ENCODE data around the gene CDKAL1.

Gene CDKAL1

GRCh38 chr6:20983961-20984360 lies 449.7 kb downstream of the CDKAL1 start:
- Histone ChIP-seq H3K4me3 (ENCODE audit: low read length in 2 of 2) (no peak overlapping the region), H3K9ac (ENCODE audit: low read length in 2 of 2) (no peak overlapping the region)

GRCh38 chr6:20985821-20986220 lies 451.6 kb downstream of the CDKAL1 start:
- H3K4me3 ChIP-seq (ENCODE audit: low read length in 2 of 2): no peak overlapping the region
- H3K4me1 ChIP-seq (ENCODE audit: control insufficient read depth, insufficient read depth, low read length): no peaks in the 10 kb centered on the region
- no peaks in the 10 kb centered on the region for H3K36me3 ChIP-seq (ENCODE audit: control insufficient read depth in 2 of 2, insufficient read depth in 2 of 2, low read length in 2 of 2)
- no peak overlapping the region for H3K9ac ChIP-seq (ENCODE audit: low read length in 2 of 2)
- H3K9me3 ChIP-seq (ENCODE audit: control insufficient read depth in 2 of 2, low read length in 2 of 2): peaks cover 0 to 7% of the 10 kb centered on the region in 2 donors
- no peak overlapping the region for H3K27ac ChIP-seq (ENCODE audit: low read length)
- H3K27me3 ChIP-seq (ENCODE audit: control insufficient read depth in 1 of 2, insufficient read depth in 2 of 2, low read length in 2 of 2): no peaks in the 10 kb centered on the region

More at GRCh38 chr6:20983961-20984360, 449.7 kb downstream of the CDKAL1 start:
- Histone ChIP-seq H3K36me3 (ENCODE audit: control insufficient read depth in 2 of 2, insufficient read depth in 2 of 2, low read length in 2 of 2) (no peaks in the 10 kb centered on the region), H3K27me3 (ENCODE audit: control insufficient read depth in 1 of 2, insufficient read depth in 2 of 2, low read length in 2 of 2) (no peaks in the 10 kb centered on the region), H3K9me3 (ENCODE audit: control insufficient read depth in 2 of 2, low read length in 2 of 2) (peaks cover 0 to 7% of the 10 kb centered on the region in 2 donors), H3K27ac (ENCODE audit: low read length) (no peak overlapping the region), H3K4me1 (ENCODE audit: control insufficient read depth, insufficient read depth, low read length) (no peaks in the 10 kb centered on the region)

GRCh38 chr6:20991910-20992309 lies 457.7 kb downstream of the CDKAL1 start:
- H3K27me3 ChIP-seq (ENCODE audit: control insufficient read depth in 1 of 2, insufficient read depth in 2 of 2, low read length in 2 of 2): no peaks in the 10 kb centered on the region
- no peak overlapping the region for H3K4me3 ChIP-seq (ENCODE audit: low read length in 2 of 2)
- no peak overlapping the region for H3K9ac ChIP-seq (ENCODE audit: low read length in 2 of 2)
- no peak overlapping the region for H3K27ac ChIP-seq (ENCODE audit: low read length)
- peaks cover 2 to 8% of the 10 kb centered on the region in 2 donors for H3K9me3 ChIP-seq (ENCODE audit: control insufficient read depth in 2 of 2, low read length in 2 of 2)
- no peaks in the 10 kb centered on the region for H3K4me1 ChIP-seq (ENCODE audit: control insufficient read depth, insufficient read depth, low read length)
- H3K36me3 ChIP-seq (ENCODE audit: control insufficient read depth in 2 of 2, insufficient read depth in 2 of 2, low read length in 2 of 2): no peaks in the 10 kb centered on the region

GRCh38 chr6:20996099-20996498 lies 461.8 kb downstream of the CDKAL1 start:
- Histone ChIP-seq H3K4me1 (ENCODE audit: control insufficient read depth, insufficient read depth, low read length) (no peaks in the 10 kb centered on the region), H3K9me3 (ENCODE audit: control insufficient read depth in 2 of 2, low read length in 2 of 2) (peaks cover 2 to 8% of the 10 kb centered on the region in 2 donors), H3K27me3 (ENCODE audit: control insufficient read depth in 1 of 2, insufficient read depth in 2 of 2, low read length in 2 of 2) (no peaks in the 10 kb centered on the region), H3K36me3 (ENCODE audit: control insufficient read depth in 2 of 2, insufficient read depth in 2 of 2, low read length in 2 of 2) (no peaks in the 10 kb centered on the region), H3K4me3 (ENCODE audit: low read length in 2 of 2) (no peak overlapping the region), H3K9ac (ENCODE audit: low read length in 2 of 2) (no peak overlapping the region), H3K27ac (ENCODE audit: low read length) (no peak overlapping the region)

GRCh38 chr6:20997143-20997769 lies 463.0 kb downstream of the CDKAL1 start:
- no peaks in the 10 kb centered on the region for H3K27me3 ChIP-seq (ENCODE audit: control insufficient read depth in 1 of 2, insufficient read depth in 2 of 2, low read length in 2 of 2)
- peaks cover 2 to 8% of the 10 kb centered on the region in 2 donors for H3K9me3 ChIP-seq (ENCODE audit: control insufficient read depth in 2 of 2, low read length in 2 of 2)
- H3K27ac ChIP-seq (ENCODE audit: low read length): no peak overlapping the region
- no peaks in the 10 kb centered on the region for H3K36me3 ChIP-seq (ENCODE audit: control insufficient read depth in 2 of 2, insufficient read depth in 2 of 2, low read length in 2 of 2)
- H3K4me3 ChIP-seq (ENCODE audit: low read length in 2 of 2): no peak overlapping the region
- H3K4me1 ChIP-seq (ENCODE audit: control insufficient read depth, insufficient read depth, low read length): no peaks in the 10 kb centered on the region
- no peak overlapping the region for H3K9ac ChIP-seq (ENCODE audit: low read length in 2 of 2)

GRCh38 chr6:20997770-20998147 lies 463.5 kb downstream of the CDKAL1 start:
- Histone ChIP-seq H3K27ac (ENCODE audit: low read length) (no peak overlapping the region), H3K9me3 (ENCODE audit: control insufficient read depth in 2 of 2, low read length in 2 of 2) (peaks cover 2 to 8% of the 10 kb centered on the region in 2 donors), H3K9ac (ENCODE audit: low read length in 2 of 2) (no peak overlapping the region), H3K27me3 (ENCODE audit: control insufficient read depth in 1 of 2, insufficient read depth in 2 of 2, low read length in 2 of 2) (no peaks in the 10 kb centered on the region), H3K4me3 (ENCODE audit: low read length in 2 of 2) (no peak overlapping the region), H3K4me1 (ENCODE audit: control insufficient read depth, insufficient read depth, low read length) (no peaks in the 10 kb centered on the region), H3K36me3 (ENCODE audit: control insufficient read depth in 2 of 2, insufficient read depth in 2 of 2, low read length in 2 of 2) (no peaks in the 10 kb centered on the region)

- peaks cover 2 to 8% of the 10 kb centered on the region in 2 donors for H3K9me3 ChIP-seq (ENCODE audit: control insufficient read depth in 2 of 2, low read length in 2 of 2)
- H3K27me3 ChIP-seq (ENCODE audit: control insufficient read depth in 1 of 2, insufficient read depth in 2 of 2, low read length in 2 of 2): no peaks in the 10 kb centered on the region
- no peak overlapping the region for H3K9ac ChIP-seq (ENCODE audit: low read length in 2 of 2)
- H3K4me1 ChIP-seq (ENCODE audit: control insufficient read depth, insufficient read depth, low read length): peaks cover 2% of the 10 kb centered on the region
- no peak overlapping the region for H3K27ac ChIP-seq (ENCODE audit: low read length)
- no peaks in the 10 kb centered on the region for H3K36me3 ChIP-seq (ENCODE audit: control insufficient read depth in 2 of 2, insufficient read depth in 2 of 2, low read length in 2 of 2)
- H3K4me3 ChIP-seq (ENCODE audit: low read length in 2 of 2): no peak overlapping the region
Measured at GRCh38 chr6:20998748-20999448, 464.6 kb downstream of the CDKAL1 start.

GRCh38 chr6:21000331-21000801 lies 466.1 kb downstream of the CDKAL1 start:
- peaks cover 2% of the 10 kb centered on the region for H3K4me1 ChIP-seq (ENCODE audit: control insufficient read depth, insufficient read depth, low read length)
- H3K27ac ChIP-seq (ENCODE audit: low read length): no peak overlapping the region
- no peak overlapping the region for H3K9ac ChIP-seq (ENCODE audit: low read length in 2 of 2)
- no peaks in the 10 kb centered on the region for H3K36me3 ChIP-seq (ENCODE audit: control insufficient read depth in 2 of 2, insufficient read depth in 2 of 2, low read length in 2 of 2)
- peaks cover under 1 to 3% of the 10 kb centered on the region in 2 donors for H3K9me3 ChIP-seq (ENCODE audit: control insufficient read depth in 2 of 2, low read length in 2 of 2)
- H3K4me3 ChIP-seq (ENCODE audit: low read length in 2 of 2): no peak overlapping the region
- H3K27me3 ChIP-seq (ENCODE audit: control insufficient read depth in 1 of 2, insufficient read depth in 2 of 2, low read length in 2 of 2): no peaks in the 10 kb centered on the region

GRCh38 chr6:21001736-21002135 lies 467.5 kb downstream of the CDKAL1 start:
- H3K9ac ChIP-seq (ENCODE audit: low read length in 2 of 2): no peak overlapping the region
- no peak overlapping the region for H3K4me3 ChIP-seq (ENCODE audit: low read length in 2 of 2)
- peaks cover 2% of the 10 kb centered on the region for H3K4me1 ChIP-seq (ENCODE audit: control insufficient read depth, insufficient read depth, low read length)
- no peaks in the 10 kb centered on the region for H3K27me3 ChIP-seq (ENCODE audit: control insufficient read depth in 1 of 2, insufficient read depth in 2 of 2, low read length in 2 of 2)
- H3K36me3 ChIP-seq (ENCODE audit: control insufficient read depth in 2 of 2, insufficient read depth in 2 of 2, low read length in 2 of 2): no peaks in the 10 kb centered on the region
- H3K9me3 ChIP-seq (ENCODE audit: control insufficient read depth in 2 of 2, low read length in 2 of 2): no peaks in the 10 kb centered on the region
- no peak overlapping the region for H3K27ac ChIP-seq (ENCODE audit: low read length)

- no peak overlapping the region for H3K27ac ChIP-seq (ENCODE audit: low read length)
- H3K9ac ChIP-seq (ENCODE audit: low read length in 2 of 2): no peak overlapping the region
- no peaks in the 10 kb centered on the region for H3K27me3 ChIP-seq (ENCODE audit: control insufficient read depth in 1 of 2, insufficient read depth in 2 of 2, low read length in 2 of 2)
- H3K4me3 ChIP-seq (ENCODE audit: low read length in 2 of 2): no peak overlapping the region
- H3K4me1 ChIP-seq (ENCODE audit: control insufficient read depth, insufficient read depth, low read length): peaks cover 2% of the 10 kb centered on the region
- no peaks in the 10 kb centered on the region for H3K36me3 ChIP-seq (ENCODE audit: control insufficient read depth in 2 of 2, insufficient read depth in 2 of 2, low read length in 2 of 2)
- H3K9me3 ChIP-seq (ENCODE audit: control insufficient read depth in 2 of 2, low read length in 2 of 2): no peaks in the 10 kb centered on the region
Measured at GRCh38 chr6:21003780-21004541, 469.7 kb downstream of the CDKAL1 start.
